Non-pigmented ciliary epithelial cell (primary cell): ENCODE measurements around the gene PDE10A.
"Not testable (repeated sequence)": the region's sequence is repeated elsewhere in the genome, so short reads cannot be mapped to it uniquely, and the experiment has no call there.

ENCODE experiments used
- DNase-seq: peaks from one replicate; pipeline ENCODE4 v3.0.0-alpha.2; 2010; ENCODE audit warnings: low read depth

Gene PDE10A

DNA sequence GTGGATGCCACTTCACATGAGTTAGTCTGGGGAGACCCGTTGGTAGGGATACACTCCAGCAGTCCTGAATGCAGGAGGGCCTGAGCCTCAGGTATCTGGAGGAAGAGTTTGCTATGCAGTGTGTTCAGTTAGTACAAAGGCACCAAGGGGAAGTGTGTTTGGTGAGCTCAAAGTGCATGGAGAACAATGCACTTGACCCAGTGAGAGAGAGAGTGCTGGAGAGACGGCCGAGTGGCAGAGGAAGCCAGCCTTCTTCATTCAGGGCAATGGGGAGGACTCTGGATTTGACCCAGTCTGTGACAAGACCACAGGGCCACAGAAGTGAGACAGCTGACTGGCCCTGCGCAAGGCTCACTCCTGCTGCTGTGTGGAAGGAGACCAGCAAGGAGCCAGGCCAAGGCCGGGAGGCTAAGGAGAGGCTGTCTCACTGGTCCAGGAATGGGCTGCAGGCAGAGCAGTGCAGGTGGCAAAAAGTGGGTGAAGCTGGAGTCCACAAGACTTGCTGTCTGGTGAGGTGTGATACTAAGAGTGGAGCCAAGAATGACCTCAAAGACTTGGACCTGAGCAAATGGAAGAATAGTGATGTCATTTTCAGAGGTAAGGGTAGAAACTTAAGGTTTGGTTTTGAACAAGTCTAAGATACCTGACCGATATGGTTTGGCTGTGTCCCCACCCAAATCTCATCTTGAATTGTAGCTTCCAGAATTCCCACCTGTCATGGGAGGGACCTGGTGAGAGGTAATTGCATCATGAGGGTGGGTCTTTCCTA lies 38.0 kb downstream of the PDE10A start:
- DNase-seq: no peak

DNA sequence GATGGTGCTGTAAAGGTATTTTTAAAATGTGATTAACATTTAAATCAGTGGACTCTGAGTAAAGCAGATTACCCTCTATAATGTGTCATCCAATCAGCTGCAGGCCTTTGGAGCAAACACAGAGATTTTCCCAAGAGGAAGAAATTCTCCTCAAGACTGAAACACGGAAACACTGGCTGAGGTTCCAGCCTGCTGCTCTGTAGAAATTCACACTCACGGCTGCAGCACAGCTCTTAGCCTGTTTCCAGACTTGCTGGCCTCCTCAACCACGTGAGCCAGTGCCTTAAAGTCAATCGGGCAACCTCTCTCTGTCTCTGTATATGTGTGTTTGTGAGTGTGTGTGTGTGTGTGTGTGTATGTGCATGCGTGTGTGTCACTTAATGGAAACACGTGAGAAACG lies 41.1 kb downstream of the PDE10A start:
- no peak for DNase-seq

DNA sequence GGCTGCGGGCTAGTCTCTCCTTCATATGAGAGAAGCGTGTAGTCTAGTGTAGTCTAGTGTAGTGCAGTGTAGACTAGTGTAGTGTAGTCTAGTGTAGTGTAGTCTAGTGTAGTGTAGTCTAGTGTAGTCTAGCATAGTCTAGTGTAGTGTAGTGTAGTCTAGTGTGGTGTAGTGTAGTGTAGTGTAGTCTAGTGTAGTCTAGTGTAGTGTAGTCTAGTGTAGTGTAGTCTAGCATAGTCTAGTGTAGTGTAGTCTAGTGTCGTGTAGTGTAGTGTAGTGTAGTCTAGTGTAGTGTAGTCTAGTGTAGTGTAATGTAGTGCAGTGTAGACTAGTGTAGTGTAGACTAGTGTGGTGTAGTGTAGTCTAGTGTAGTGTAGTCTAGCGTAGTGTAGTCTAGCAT lies 44.1 kb downstream of the PDE10A start:
- DNase-seq: not testable (repeated sequence)

DNA sequence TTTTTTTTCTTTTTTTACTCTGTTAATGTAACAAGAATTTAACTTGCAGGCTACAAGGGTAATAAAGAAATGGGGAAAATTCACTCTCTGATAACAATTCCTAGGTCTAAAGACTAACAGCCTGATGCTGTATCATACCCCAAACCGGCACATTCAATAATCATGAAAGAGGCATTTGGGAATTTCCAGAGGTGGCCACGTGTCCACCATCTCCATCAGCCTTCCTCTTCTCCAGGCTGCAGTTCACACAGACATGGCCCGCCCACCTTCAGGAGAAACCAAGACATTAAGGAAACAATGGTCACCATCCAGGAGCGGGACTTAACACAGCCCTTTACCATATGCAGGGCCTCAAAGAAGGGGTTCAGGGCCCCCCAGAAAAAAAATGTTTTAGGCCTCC lies 44.8 kb downstream of the PDE10A start:
- no peak for DNase-seq

DNA sequence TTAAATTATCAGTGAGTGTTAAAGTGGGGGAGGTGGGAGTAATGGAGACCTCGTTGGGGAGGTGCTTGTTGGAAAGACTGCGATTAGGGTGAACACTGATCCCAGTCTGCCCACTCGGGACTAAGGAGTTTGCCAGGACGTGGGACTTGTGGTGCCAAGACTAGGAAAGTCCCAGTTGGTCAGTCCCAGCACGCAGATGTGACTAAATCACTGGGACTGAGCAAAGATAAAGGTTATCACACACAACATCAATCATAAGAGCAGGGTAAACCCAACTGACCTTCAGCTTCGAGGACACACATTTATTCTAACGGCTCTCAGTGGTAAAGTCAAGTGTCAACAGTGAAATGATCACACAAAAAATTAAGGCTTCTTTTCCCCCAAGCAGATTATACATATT lies 45.5 kb downstream of the PDE10A start:
- no peak for DNase-seq

DNA sequence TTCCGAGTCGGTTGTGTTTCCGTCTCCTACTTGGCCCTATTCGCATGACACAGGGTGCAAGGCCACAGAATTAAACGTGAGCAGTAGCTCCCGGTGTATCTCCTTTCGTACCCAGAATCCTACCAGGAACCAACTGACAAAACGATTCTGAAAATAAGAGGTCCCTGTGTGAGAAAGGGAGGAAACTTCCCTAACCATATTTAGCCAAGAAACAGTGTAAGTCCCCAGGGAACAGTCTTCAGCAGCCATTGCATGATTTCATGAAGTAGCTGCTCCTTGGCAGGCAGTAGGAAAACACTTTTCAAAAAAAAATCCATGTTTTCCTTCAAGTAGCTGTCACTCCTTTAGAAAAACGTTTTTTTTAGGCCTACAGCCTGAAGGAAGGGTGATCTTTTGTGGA lies 46.9 kb downstream of the PDE10A start:
- DNase-seq: no peak

DNA sequence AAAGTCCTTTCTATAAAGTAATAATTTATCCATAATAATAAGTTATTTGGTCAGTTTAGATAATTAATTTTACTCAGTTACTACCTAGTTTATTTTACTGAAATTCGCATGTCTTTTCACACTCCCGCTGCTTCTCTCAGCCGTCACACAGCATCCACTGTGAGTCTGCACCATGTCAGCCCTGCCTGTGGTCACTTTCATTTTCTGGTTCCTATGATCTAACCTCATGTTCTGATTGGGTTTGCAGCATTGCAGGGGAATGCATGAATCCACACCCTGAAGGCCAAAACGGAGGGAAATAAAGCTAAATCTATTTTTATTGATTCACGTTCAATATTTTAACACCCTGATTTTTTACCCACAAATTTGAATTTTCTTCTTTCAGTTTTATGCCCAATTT lies 47.4 kb downstream of the PDE10A start:
- DNase-seq: no peak

DNA sequence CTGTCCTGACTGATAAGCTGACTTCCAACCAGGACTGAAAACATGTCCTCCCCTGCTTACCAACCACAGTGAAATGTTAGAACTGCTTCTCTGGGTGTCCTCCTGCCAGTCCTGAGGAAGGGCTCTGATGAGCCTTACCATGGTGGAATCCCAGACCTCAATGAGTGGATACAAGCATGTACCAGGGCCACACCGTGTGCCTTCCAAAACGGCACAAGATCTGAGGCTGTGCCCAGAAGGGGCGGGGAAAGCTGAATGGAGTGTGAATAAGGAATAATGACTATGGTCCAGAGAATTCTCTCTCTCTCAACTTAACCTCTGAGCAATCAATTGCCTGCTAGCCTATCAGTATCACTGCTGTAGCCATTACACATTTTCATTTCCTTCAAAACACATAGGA lies 51.7 kb downstream of the PDE10A start:
- no peak for DNase-seq

DNA sequence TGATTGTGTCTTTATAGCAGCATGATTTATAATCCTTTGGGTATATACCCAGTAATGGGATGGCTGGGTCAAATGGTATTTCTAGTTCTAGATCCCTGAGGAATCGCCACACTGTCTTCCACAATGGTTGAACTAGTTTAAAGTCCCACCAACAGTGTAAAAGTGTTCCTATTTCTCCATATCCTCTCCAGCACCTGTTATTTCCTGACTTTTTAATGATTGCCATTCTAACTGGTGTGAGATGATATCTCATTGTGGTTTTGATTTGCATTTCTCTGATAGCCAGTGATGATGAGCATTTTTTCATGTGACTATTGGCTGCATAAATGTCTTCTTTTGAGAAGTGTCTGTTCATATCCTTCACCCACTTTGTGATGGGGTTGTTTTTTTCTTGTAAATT lies 54.5 kb downstream of the PDE10A start:
- not testable (repeated sequence) for DNase-seq

DNA sequence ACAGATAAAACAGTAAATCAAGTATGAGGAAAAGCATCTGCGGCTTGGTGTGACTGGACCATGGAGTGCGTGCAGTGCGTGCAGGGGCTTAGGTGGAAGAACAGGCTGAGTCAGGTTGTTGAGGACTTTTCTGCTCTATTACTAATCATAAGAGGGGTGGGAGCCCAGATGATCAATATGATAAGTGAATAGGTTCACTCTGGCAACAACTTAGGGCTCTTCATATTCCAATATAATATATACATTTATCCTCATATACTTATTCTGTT lies 56.4 kb downstream of the PDE10A start:
- DNase-seq: no peak

DNA sequence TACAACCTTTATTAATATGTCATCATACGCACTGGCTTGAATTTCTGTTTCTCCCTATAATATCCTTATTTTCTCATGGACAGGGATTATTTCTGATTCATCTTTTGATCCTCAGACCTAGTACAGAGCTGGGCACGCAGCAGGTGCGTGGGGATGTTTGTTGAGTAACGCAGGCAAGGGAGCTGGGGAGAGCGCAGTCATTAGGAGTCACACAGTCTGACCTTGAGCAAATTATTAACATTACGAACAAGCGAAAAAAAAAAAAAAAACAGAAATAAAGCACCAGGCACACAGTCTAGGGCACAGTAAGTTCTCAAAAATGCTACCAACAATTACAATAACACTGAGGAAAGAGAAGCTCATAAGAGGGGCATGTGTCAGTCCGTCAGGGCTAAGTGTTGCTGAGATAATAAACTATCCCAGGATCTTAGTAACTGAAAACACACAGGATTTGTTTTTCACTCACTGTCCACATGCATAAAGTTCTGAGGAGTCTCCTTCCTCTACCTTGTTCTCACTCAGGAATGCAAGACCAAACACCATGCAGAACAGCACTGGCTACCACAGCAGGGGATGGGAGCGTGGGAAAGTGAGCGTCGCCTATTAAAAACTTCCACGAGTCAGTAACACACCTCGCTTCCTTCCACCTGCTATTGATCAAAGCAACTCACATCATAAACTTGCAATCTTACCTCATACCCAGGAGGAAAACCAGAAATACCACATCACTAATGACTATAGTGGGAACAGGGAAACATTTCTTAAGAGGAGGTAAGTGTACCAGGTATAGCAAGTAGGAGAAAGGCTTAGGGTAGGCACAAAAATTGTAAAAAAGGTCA lies 56.9 kb downstream of the PDE10A start:
- no peak for DNase-seq

DNA sequence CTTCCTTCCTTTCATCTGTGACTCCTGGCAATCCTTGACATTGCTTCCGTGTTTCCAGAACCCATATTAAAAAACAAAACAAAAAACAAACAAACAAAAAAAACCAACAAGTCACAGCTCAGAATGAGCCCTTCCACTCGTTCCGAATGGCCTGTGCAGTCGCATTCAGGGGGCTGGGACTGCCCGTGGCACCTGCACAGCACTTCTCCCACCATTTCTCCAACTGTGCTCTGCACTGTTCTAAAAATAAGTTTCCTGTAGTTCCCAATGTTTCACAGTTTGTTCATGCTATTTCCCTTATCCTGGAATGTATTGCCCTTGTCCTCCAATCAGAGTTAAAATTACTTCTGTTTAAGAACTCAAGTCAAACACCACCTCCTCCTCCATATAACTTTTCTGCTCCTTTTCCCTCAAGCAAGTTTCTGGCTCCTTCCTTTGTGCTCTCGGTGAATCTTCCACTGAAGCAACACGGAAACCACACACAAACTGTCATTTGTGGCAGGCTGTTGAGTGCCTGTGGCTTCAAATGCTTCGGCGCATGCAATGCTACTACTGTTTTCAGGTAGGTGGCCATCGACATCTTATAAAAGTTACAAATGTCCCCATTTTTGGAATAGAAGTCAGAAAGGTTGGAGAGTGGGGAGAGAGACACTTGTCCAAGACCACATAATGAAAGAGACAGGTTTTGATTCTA lies 57.7 kb downstream of the PDE10A start:
- DNase-seq: no peak

DNA sequence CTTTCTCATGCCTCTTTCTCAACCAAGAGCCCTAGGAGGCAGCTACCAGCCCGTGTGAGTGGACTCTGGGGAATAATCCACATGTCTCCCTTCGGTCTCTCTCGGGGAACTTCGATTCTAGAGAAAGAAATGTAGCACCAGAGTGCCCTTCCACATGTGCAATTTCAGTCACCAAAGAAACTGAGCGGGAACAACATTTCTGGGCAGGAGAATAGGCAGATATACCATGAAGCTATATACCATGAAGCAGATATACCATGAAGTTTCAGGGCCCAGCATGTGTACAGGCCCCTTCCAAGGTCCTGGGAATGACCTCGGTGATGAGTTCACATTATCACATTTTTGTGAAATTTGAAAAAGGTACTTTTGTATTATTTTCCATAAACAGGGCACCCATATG lies 60.8 kb downstream of the PDE10A start:
- no peak for DNase-seq

DNA sequence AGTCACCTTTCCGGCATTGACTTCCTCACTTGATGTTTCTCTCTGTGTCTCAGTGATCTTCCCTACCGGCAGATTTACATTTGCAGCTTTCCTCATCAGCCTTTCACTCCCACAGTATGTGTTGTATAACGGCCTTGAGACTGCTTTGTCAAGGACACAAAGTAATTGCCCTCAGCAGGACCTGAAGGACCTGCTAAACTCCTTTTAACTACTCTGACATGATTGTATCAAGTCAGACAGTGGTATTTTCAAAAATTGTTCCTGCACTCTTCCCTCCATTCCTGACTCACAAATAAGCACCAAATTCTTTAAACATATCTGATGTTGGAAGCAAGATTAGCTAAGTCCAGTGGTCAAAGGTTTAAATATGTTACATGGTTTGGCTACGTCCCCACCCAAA lies 62.4 kb downstream of the PDE10A start:
- DNase-seq: no peak

DNA sequence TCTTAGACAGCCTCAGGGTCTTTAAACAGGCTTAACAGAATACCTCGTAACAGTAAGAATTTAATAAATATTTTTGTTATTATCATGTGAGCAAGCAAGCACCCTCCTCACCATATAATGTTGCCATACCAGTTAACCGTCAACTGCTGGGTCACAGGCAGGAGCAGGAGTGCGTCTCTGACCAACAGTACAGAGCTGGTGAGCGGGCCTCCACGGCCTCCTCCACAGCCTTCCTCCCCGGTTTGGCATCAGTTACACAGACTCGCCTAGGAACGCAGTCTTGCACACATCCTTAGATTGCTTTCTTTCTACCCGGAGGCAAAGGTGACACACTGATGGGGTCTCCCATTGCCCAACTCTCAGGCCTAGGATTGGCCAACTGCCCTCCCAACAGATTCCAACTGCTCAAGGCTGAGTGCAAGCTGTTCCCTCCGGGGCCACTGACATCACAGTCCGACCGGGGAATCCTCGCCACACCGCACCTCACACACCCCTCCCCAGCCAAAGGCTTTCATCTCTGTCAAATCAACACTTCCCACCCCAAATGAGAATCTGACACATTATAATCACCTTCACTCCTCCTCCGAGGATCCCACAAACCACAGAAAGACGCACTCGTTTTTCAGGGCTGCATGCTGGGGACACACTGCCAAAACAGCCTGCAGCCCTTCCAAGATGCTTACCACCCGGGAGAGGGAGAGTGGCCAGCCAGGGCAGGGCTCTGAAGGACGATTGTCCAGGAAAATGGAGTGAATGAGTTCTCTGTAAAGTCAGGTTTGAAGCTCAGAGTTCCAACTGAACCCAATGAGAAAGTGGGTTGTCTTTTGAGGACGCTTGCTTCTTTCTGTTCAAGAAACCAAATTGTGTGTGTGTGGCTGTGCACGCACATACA lies 63.2 kb downstream of the PDE10A start:
- no peak for DNase-seq

DNA sequence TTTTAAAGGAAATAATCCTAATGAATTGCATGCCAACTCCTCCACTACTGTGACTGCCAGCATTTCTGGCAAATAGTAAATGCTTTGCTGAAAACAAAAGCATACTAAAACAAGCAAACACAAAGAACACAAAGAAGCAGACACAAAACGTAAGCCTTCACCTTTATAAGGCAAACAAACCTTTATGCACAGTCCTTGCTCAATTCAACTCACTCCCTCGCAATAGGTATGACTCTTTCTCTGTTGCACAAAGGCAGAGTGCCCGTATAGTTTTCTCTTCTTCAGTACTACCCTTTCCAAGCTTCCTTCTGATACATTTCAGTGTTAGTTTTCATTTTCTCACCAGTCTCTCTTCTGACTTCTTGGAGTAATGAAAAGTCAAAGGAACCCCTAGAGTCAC lies 63.9 kb downstream of the PDE10A start:
- DNase-seq: no peak

DNA sequence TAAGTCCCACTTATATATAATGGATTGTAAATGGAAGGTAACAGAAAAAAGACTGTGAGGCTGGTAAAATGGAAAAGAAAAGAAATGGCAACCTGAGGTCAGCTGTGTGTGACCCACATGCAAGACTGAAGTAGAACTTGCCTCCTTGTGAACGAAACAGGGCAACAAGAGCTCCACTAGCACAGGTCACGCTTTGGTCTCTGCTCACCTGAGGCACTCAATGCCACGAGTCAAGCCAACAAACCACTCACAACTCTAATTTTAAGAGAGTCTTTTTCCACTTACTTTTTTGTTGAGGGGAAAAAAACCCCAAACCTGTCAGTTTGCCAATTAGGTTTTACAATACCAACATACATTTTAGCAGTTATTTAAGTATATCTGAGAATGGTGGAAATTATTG lies 65.2 kb downstream of the PDE10A start:
- no peak for DNase-seq

DNA sequence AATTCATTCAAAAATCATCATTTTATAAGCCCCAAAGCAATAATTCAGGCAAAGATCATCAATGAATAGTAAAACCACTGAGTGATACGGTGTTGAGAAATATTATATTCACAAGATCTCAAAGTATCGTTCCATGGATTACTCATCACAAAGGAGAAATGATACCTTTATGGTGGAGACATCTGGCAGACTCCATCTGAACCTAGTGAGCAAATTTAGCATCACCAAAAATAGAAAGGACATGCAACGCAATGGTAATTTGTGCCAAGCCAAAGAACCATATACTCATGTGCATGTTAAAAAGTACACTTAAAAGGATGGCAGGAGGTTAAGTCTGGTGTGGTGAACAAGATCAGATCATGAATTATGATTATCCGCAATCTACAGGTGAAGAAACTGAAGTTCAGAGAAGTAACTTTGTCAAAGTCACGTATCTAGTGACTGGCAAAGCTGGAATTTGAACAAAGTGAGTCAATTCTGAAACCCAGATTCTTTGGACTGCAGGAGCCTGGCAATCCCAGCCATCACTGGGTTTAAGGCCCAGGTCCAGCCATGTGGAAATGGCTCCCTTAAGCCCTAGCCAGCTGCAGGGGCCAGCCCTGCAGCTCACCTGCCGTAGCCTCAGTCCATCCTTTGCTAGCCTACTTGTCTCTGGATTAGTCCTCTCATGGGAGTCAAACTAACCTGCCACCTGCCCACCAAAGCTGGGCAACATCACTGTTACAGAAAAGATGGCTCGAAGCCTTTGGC lies 68.3 kb downstream of the PDE10A start:
- no peak for DNase-seq

DNA sequence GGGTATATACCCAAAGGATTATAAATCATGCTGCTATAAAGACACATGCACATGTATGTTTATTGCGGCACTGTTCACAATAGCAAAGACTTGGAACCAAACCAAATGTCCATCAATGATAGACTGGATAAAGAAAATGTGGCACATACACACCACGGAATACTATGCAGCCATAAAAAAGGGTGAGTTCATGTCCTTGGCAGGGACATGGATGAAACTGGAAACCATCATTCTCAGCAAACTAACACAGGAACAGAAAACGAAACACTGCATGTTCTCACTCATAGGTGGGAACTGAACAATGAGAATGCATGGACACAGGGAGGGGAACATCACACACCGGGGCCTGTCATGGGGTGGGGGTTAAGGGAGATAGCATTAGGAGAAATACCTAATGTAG lies 70.1 kb downstream of the PDE10A start:
- DNase-seq: not testable (repeated sequence)

DNA sequence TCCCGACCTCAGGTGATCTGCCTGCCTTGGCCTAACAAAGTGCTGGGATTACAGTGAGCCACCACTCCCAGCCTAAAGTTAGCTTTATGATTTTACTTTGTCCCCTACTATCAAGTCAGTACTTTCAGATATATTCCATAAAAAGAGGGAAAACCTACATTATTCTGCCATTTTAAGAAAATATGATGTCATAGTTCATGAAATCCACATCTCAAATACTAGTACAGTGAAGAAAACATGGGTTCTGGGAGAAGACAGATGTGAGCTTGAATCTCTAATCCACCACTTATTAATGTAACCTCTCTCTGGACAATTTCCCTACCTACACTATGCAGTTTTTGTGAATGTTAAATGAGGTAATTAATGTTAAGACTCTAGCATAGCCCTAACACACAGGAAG lies 74.5 kb downstream of the PDE10A start:
- DNase-seq: no peak

DNA sequence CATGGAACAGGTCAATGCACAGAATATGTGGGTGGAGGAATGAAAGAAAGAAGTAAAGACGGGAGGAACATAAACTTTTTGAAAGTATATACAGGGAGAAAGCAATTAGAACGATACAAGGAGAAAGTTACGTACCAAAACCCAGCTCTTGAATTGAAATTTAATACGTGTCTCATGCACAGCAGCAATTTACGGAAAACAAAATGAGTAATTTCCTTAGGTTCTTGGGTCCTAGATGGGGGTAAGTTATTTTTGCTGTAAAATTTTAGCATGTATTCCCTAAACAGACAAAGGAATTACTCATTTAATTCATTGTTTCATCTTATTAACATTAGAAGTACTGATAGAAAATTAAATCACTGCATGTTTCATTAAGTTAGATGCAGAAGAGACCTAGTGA lies 75.8 kb downstream of the PDE10A start:
- no peak for DNase-seq

DNA sequence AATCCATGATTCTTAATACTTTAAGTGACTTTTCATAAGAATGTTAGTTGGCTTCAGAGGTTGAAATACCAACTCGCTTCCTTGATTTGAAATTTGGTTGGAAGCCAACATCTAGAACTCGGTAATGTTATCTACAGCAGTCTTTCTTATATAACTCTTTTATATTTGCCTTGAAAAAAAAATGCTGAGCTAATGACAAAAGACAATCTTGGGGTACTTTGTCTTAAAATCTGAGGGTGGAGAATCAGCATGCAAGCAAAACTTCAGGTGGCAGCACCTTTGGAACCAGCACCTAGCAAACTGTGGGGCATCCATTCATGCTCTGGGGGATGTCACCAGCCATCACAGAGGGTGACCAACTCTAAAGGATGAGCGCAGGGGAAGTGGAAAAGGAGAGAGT lies 76.3 kb downstream of the PDE10A start:
- no peak for DNase-seq
